Nephron (organoid): ENCODE results near the gene CNTN1.

ENCODE experiments used
- H3K27ac Mint-ChIP-seq, 3 experiments: 2 replicates each; pipeline ENCODE4 v1.8.0; 2020; ENCODE audit warnings: mixed read lengths in 3 of 3, mild to moderate bottlenecking in 2 of 3, moderate library complexity in 1 of 3
- H3K27me3 Mint-ChIP-seq: 2 replicates; pipeline ENCODE4 v1.8.0; 2021; ENCODE audit warnings: low read depth, mild to moderate bottlenecking, moderate library complexity, mixed read lengths
- H3K36me3 Mint-ChIP-seq: 2 replicates; pipeline ENCODE4 v1.8.0; 2020; ENCODE audit warnings: low read depth, mixed read lengths
- H3K4me1 Mint-ChIP-seq: 2 replicates; pipeline ENCODE4 v1.8.0; 2020; ENCODE audit warnings: mixed read lengths
- H3K4me3 Mint-ChIP-seq, 3 experiments: 2 replicates each; pipeline ENCODE4 v1.8.0; 2020; ENCODE audit warnings: mild to moderate bottlenecking in 3 of 3, mixed read lengths in 3 of 3, moderate library complexity in 2 of 3
- H3K9me3 Mint-ChIP-seq: 2 replicates; pipeline ENCODE4 v1.8.0; 2020; ENCODE audit warnings: mixed read lengths
- TF ChIP-seq, protein P1 (sequence below), 3 experiments: fragments of 200-600 bp; sonication (generic); IDR thresholded peaks; one replicate each; pipeline ENCODE4 v1.5.0; 2021; ENCODE audit warnings: antibody characterized with exemption in 3 of 3; ENCODE audit not compliant: unreplicated experiment in 3 of 3

CNTN1 gene

DNA sequence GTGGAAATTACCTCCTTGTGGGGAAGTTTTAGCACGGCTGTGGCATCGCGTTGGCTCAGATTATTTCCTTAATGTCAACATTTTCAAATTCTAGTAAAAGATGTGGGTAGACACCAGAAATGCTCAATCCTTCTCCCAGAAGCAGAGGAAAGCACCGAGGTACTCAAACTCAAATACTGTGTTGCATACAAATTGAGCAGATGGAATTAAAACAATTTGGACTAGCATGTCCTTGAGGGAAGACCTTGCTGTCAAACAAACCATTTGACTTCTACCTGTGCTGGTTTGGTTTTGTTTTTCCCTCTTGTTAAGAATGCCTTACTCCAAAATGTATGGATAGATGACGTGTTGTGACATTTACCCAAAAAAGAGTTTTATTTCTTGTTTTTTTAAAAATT lies 136.4 kb downstream of the CNTN1 start:
- Mint-ChIP-seq H3K27me3 (peaks cover 18% of the 10 kb centered on the region), H3K4me3 (no peak overlapping the region), H3K4me1 (peaks cover 6% of the 10 kb centered on the region), H3K27ac (no peak overlapping the region), H3K9me3 (no peaks in the 10 kb centered on the region), H3K36me3 (no peaks in the 10 kb centered on the region)
- TF ChIP-seq, protein P1, sequence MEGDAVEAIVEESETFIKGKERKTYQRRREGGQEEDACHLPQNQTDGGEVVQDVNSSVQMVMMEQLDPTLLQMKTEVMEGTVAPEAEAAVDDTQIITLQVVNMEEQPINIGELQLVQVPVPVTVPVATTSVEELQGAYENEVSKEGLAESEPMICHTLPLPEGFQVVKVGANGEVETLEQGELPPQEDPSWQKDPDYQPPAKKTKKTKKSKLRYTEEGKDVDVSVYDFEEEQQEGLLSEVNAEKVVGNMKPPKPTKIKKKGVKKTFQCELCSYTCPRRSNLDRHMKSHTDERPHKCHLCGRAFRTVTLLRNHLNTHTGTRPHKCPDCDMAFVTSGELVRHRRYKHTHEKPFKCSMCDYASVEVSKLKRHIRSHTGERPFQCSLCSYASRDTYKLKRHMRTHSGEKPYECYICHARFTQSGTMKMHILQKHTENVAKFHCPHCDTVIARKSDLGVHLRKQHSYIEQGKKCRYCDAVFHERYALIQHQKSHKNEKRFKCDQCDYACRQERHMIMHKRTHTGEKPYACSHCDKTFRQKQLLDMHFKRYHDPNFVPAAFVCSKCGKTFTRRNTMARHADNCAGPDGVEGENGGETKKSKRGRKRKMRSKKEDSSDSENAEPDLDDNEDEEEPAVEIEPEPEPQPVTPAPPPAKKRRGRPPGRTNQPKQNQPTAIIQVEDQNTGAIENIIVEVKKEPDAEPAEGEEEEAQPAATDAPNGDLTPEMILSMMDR (IDR thresholded peaks at IDR 0.05; ENCODE audit: unreplicated experiment in 3 of 3) = no peak

DNA sequence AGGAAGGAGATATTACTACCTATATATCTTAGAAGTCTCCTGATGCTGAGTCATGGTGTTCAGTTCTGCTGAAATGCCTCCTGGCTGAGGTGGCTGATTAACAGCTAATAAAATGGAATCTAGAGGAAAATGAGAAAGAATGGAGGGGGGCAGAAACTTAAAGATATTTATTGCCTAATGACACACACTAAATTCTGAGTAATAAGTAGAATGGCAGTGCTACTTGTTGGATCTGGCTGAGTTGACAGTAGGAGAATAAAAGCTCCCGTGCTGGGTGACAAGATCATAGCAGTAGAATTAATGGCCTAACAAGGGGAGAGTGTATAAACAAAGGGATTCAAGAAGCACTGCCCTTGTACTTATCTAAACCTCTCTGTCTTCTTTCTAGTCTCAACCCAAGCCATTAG lies 137.5 kb downstream of the CNTN1 start:
- H3K9me3 Mint-ChIP-seq = no peaks in the 10 kb centered on the region
- H3K4me3 Mint-ChIP-seq = no peak overlapping the region
- no peaks in the 10 kb centered on the region for H3K36me3 Mint-ChIP-seq
- H3K27ac Mint-ChIP-seq = no peak overlapping the region
- H3K4me1 Mint-ChIP-seq = peaks cover 6% of the 10 kb centered on the region
- TF ChIP-seq, protein P1 (IDR thresholded peaks at IDR 0.05; ENCODE audit: unreplicated experiment in 3 of 3) = no peak
- peaks cover 18% of the 10 kb centered on the region for H3K27me3 Mint-ChIP-seq

DNA sequence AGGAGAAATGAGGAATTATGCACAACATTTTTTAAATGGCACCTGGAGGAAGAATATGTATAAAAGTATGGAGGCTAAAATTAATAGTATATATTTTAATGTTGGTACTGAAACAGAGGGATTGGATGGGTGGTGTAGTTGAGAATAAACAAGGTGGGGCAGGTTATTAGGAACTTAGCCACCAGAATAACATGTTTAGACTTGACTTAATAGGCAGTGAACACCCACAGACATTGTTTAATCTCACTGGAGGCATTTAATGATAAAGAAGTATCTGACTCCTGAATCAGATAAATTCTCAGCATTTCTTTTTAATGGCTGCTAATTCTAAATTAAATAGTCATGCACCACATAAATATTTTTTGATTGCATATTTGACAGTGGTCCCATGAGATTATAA lies 139.7 kb downstream of the CNTN1 start:
- Mint-ChIP-seq H3K27ac (no peak overlapping the region), H3K4me1 (peaks cover 6% of the 10 kb centered on the region), H3K9me3 (no peaks in the 10 kb centered on the region), H3K4me3 (no peak overlapping the region), H3K36me3 (no peaks in the 10 kb centered on the region), H3K27me3 (peaks cover 14% of the 10 kb centered on the region)
- TF ChIP-seq, protein P1 (IDR thresholded peaks at IDR 0.05; ENCODE audit: unreplicated experiment in 3 of 3) = no peak

DNA sequence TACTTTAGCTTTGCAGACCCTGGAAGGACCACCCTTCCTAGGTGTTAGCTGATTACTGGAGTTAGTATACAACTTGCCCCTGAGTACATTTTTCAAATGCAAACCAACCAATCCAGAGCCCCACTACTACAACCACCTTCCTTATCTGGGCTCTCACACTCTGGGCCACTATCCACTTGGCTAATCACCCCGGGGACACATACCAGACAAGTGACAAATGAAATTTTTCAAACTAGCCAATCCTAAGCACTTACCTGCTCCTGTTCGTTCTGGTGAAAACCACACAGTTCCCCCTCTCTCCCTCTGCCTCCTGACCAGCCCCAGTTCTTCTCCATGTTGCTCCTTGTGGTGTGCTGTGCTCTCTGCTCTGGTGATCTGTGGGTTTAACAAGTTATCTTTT lies 140.4 kb downstream of the CNTN1 start:
- peaks cover 12% of the 10 kb centered on the region for H3K27me3 Mint-ChIP-seq
- H3K9me3 Mint-ChIP-seq = no peaks in the 10 kb centered on the region
- no peak overlapping the region for H3K27ac Mint-ChIP-seq
- TF ChIP-seq, protein P1 (IDR thresholded peaks at IDR 0.05; ENCODE audit: unreplicated experiment in 3 of 3) = no peak
- peaks cover 4% of the 10 kb centered on the region for H3K4me1 Mint-ChIP-seq
- no peak overlapping the region for H3K4me3 Mint-ChIP-seq
- H3K36me3 Mint-ChIP-seq = no peaks in the 10 kb centered on the region

DNA sequence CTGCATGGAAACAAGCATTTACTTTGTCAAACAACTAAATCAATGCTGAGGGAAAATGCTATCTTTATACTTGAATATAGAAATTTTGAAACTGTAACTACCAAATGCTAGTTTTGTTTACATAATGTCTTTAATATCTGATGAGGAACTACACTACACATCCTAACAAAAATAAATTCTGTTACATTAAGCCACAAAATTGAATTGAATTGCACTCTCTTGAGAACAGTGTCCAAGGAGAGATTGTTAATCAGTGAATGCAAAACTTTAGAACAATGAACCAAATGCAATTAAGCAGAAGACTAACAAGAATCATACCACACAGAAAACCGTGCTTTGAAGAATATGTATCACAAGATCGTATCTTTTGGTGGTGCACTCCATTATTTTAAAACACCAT lies 141.6 kb downstream of the CNTN1 start:
- no peaks in the 10 kb centered on the region for H3K36me3 Mint-ChIP-seq
- peaks cover under 1% of the 10 kb centered on the region for H3K27me3 Mint-ChIP-seq
- H3K9me3 Mint-ChIP-seq = peaks cover 6% of the 10 kb centered on the region
- H3K27ac Mint-ChIP-seq = no peak overlapping the region
- no peak overlapping the region for H3K4me3 Mint-ChIP-seq
- TF ChIP-seq, protein P1 (IDR thresholded peaks at IDR 0.05; ENCODE audit: unreplicated experiment in 3 of 3) = no peak
- no peaks in the 10 kb centered on the region for H3K4me1 Mint-ChIP-seq

DNA sequence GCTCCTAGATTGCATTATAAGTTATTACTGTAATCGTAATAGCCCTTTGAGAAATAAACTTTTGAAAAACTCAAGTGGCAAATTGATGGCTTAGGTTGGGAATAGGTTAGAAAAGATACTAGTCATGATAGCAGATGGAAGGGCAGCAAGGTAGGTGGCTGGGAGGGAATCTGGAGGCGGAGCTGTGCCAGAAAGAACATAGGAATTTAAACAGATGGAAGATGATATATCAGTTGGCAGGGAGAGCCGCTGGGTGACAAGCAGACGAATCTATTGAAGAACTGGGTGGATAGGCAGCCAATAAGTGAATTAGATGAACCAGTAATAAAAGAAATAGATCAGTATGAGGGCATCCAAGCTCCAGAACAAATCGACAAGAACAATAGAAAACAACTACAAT lies 142.1 kb downstream of the CNTN1 start:
- TF ChIP-seq, protein P1 (IDR thresholded peaks at IDR 0.05; ENCODE audit: unreplicated experiment in 3 of 3) = no peak
- H3K36me3 Mint-ChIP-seq = no peaks in the 10 kb centered on the region
- no peak overlapping the region for H3K27ac Mint-ChIP-seq
- no peaks in the 10 kb centered on the region for H3K27me3 Mint-ChIP-seq
- no peak overlapping the region for H3K4me3 Mint-ChIP-seq
- H3K9me3 Mint-ChIP-seq = peaks cover 7% of the 10 kb centered on the region
- no peaks in the 10 kb centered on the region for H3K4me1 Mint-ChIP-seq
